ENCODE results near the gene PLCH2. TPM values are rescaled to one million over a fixed set of nuclear protein-coding genes. Genes with fewer than 3 reads are reported as not detected.

The PLCH2 gene
- polyA plus RNA-seq, 1 donor from 2014 or later = 5.7 TPM

DNA sequence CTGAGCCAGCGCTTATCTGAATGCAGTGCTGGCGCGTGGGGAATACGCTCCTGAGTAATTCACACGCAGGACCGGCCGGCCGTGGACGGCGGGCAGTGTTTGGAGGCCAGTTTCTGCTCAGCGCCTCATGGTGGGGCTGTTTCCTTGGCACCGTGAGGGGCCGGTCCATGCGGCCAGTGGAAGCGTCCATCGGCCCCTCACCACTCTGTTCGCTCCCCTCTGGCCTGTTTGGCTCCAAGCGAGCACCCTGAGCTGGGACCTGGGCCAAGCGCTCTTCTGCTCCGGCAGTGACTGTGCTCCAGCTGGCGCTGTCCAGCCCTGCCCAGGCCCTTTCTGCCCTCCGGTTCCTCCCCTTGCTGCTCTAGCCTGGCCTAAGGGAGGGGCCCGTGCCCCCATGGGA is 16.3 kb upstream of the PLCH2 start:
- no peaks in the 10 kb centered on the region for H3K9me2 ChIP-seq (ENCODE audit: insufficient read depth, low read length)
- H3K27me3 ChIP-seq (ENCODE audit: insufficient read depth, low read depth, low read length) = no peaks in the 10 kb centered on the region
- no peaks in the 10 kb centered on the region for H3K9me3 ChIP-seq (ENCODE audit: low read length)
- no peak overlapping the region for H3K9ac ChIP-seq (ENCODE audit: low read length)
- no peak overlapping the region for H3K27ac ChIP-seq (ENCODE audit: low read length)
- TF ChIP-seq, protein P1, sequence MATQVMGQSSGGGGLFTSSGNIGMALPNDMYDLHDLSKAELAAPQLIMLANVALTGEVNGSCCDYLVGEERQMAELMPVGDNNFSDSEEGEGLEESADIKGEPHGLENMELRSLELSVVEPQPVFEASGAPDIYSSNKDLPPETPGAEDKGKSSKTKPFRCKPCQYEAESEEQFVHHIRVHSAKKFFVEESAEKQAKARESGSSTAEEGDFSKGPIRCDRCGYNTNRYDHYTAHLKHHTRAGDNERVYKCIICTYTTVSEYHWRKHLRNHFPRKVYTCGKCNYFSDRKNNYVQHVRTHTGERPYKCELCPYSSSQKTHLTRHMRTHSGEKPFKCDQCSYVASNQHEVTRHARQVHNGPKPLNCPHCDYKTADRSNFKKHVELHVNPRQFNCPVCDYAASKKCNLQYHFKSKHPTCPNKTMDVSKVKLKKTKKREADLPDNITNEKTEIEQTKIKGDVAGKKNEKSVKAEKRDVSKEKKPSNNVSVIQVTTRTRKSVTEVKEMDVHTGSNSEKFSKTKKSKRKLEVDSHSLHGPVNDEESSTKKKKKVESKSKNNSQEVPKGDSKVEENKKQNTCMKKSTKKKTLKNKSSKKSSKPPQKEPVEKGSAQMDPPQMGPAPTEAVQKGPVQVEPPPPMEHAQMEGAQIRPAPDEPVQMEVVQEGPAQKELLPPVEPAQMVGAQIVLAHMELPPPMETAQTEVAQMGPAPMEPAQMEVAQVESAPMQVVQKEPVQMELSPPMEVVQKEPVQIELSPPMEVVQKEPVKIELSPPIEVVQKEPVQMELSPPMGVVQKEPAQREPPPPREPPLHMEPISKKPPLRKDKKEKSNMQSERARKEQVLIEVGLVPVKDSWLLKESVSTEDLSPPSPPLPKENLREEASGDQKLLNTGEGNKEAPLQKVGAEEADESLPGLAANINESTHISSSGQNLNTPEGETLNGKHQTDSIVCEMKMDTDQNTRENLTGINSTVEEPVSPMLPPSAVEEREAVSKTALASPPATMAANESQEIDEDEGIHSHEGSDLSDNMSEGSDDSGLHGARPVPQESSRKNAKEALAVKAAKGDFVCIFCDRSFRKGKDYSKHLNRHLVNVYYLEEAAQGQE (IDR thresholded peaks at IDR 0.05; ENCODE audit: borderline replicate concordance) = no peak
- TF ChIP-seq POLR2AphosphoS5 (IDR thresholded peaks at IDR 0.05) = no peak
- TF ChIP-seq EZH2 (IDR thresholded peaks at IDR 0.05; ENCODE audit: borderline replicate concordance, insufficient read depth, low read length, poor library complexity, severe bottlenecking) = no peak
- no peak for TF ChIP-seq RAD21 (conservative IDR thresholded peaks at IDR 0.05)
- no peak for TF ChIP-seq TAF1 (IDR thresholded peaks at IDR 0.05; ENCODE audit: low read depth)
- TF ChIP-seq MXI1 (conservative IDR thresholded peaks at IDR 0.05; ENCODE audit: poor library complexity, severe bottlenecking) = no peak
- H3K79me2 ChIP-seq (replicated peaks; ENCODE audit: insufficient read depth, low read length) = no peaks in the 10 kb centered on the region
- H3K4me2 ChIP-seq (ENCODE audit: low read length) = no peak overlapping the region
- no peaks in the 10 kb centered on the region for H3K36me3 ChIP-seq (ENCODE audit: insufficient read depth, low read length)
- H3F3A ChIP-seq (ENCODE audit: insufficient read depth, low read length, poor library complexity, severe bottlenecking) = no peaks in the 10 kb centered on the region
- no peak overlapping the region for H2AFZ ChIP-seq (ENCODE audit: low read depth, low read length)
- no peaks in the 10 kb centered on the region for H4K20me1 ChIP-seq (ENCODE audit: insufficient read depth)
- no peak overlapping the region for H3K4me3 ChIP-seq (ENCODE audit: low read length)

DNA sequence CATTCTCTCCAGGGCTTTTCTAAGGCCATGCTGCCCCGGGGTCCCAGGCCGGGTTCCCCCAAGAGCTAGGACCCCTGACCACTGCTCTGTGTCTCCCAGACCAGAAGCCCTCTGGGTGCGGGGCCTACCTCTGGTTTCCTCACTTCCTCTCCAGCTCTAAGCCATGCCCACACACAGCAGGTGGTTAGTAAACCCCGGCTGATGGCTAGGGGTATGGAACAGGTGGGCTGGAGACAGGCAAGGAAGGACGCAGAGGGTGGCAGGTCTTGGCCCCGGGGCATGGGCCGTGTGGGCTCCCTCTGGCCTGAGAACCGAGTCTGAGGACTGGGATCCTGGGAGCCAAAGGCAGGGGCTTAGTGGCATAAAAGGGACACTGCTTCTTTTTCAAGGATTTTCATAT is 15.9 kb upstream of the PLCH2 start:
- Histone ChIP-seq H3K4me3 (ENCODE audit: low read length) (no peak overlapping the region), H3K9me3 (ENCODE audit: low read length) (no peaks in the 10 kb centered on the region), H3K27ac (ENCODE audit: low read length) (no peak overlapping the region), H3K27me3 (ENCODE audit: insufficient read depth, low read depth, low read length) (no peaks in the 10 kb centered on the region), H2AFZ (ENCODE audit: low read depth, low read length) (no peak overlapping the region), H3K79me2 (replicated peaks; ENCODE audit: insufficient read depth, low read length) (no peaks in the 10 kb centered on the region), H3K4me2 (ENCODE audit: low read length) (no peak overlapping the region), H3K36me3 (ENCODE audit: insufficient read depth, low read length) (no peaks in the 10 kb centered on the region), H3F3A (ENCODE audit: insufficient read depth, low read length, poor library complexity, severe bottlenecking) (no peaks in the 10 kb centered on the region), H3K9ac (ENCODE audit: low read length) (no peak overlapping the region), H4K20me1 (ENCODE audit: insufficient read depth) (no peaks in the 10 kb centered on the region), H3K9me2 (ENCODE audit: insufficient read depth, low read length) (no peaks in the 10 kb centered on the region)
- TF ChIP-seq SMC3 (conservative IDR thresholded peaks at IDR 0.05; ENCODE audit: poor library complexity) (no peak), TAF1 (IDR thresholded peaks at IDR 0.05; ENCODE audit: low read depth) (no peak), EZH2 (IDR thresholded peaks at IDR 0.05; ENCODE audit: borderline replicate concordance, insufficient read depth, low read length, poor library complexity, severe bottlenecking) (no peak), POLR2AphosphoS5 (IDR thresholded peaks at IDR 0.05) (no peak), MXI1 (conservative IDR thresholded peaks at IDR 0.05; ENCODE audit: poor library complexity, severe bottlenecking) (no peak), RAD21 (conservative IDR thresholded peaks at IDR 0.05) (no peak), EP300 (conservative IDR thresholded peaks at IDR 0.05; ENCODE audit: poor library complexity, severe bottlenecking) (no peak)
- TF ChIP-seq, protein P1 (IDR thresholded peaks at IDR 0.05; ENCODE audit: borderline replicate concordance) = no peak
- TF ChIP-seq, protein P2, sequence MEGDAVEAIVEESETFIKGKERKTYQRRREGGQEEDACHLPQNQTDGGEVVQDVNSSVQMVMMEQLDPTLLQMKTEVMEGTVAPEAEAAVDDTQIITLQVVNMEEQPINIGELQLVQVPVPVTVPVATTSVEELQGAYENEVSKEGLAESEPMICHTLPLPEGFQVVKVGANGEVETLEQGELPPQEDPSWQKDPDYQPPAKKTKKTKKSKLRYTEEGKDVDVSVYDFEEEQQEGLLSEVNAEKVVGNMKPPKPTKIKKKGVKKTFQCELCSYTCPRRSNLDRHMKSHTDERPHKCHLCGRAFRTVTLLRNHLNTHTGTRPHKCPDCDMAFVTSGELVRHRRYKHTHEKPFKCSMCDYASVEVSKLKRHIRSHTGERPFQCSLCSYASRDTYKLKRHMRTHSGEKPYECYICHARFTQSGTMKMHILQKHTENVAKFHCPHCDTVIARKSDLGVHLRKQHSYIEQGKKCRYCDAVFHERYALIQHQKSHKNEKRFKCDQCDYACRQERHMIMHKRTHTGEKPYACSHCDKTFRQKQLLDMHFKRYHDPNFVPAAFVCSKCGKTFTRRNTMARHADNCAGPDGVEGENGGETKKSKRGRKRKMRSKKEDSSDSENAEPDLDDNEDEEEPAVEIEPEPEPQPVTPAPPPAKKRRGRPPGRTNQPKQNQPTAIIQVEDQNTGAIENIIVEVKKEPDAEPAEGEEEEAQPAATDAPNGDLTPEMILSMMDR (IDR thresholded peaks at IDR 0.05; ENCODE audit: poor library complexity, severe bottlenecking) = no peak
